Body of pancreas (tissue), 4 donors: Measurements from ENCODE around the gene LAP3. TPM values are rescaled to one million over a fixed set of nuclear protein-coding genes. Genes with fewer than 3 reads are reported as not detected.
"Not testable (repeated sequence)": the region's sequence is repeated elsewhere in the genome, so short reads cannot be mapped to it uniquely, and the experiment has no call there.

Source experiments
- ATAC-seq: fragments of 150-250 bp; one replicate; pipeline ENCODE4 v1.9.1; 2016
- DNase-seq, 4 donors: peaks; one replicate each; pipeline ENCODE4 v3.0.0-alpha.2; 2019
- H3K27ac ChIP-seq, 4 donors: fragments of 200-600 bp; sonication (generic); 1 replicate in 3 of 4; 2 replicates in 1 of 4; pipeline versions ENCODE4 v1.5.1 to v1.6.1; 2016 to 2019; ENCODE audit warnings: mild to moderate bottlenecking in 1 of 4, mixed read lengths in 1 of 4, moderate library complexity in 1 of 4
- H3K27me3 ChIP-seq, 2 donors: fragments of 200-600 bp; sonication (generic); one replicate each; pipeline ENCODE4 v1.6.0; 2016; ENCODE audit warnings: mild to moderate bottlenecking in 1 of 2
- H3K36me3 ChIP-seq, 2 donors: fragments of 200-600 bp; sonication (generic); replicated peaks in 1 of 2; 2 replicates each; pipeline ENCODE4 v1.5.1; 2016; ENCODE audit warnings: low read depth in 2 of 2; ENCODE audit not compliant: insufficient read depth in 1 of 2
- H3K4me1 ChIP-seq: fragments of 200-600 bp; sonication (generic); one replicate; pipeline ENCODE4 v1.6.0; 2016
- H3K4me3 ChIP-seq, 2 donors: fragments of 200-600 bp; sonication (generic); 1 replicate in 1 of 2; 2 replicates in 1 of 2; pipeline ENCODE4 v1.5.1; 2016 to 2019
- H3K9me3 ChIP-seq, 3 donors: fragments of 200-600 bp; sonication (generic); 1 replicate in 2 of 3; 2 replicates in 1 of 3; pipeline ENCODE4 v1.5.1; 2016
- CTCF ChIP-seq, 7 experiments: fragments of 450-650 bp in 4 of 7; fragments of 200-600 bp in 3 of 7; sonication (generic) in 3 of 7; IDR thresholded peaks; one replicate each; pipeline ENCODE4 v1.5.1; 2016 to 2019; ENCODE audit warnings: antibody characterized with exemption in 7 of 7
- POLR2A ChIP-seq, 3 donors: fragments of 450-650 bp; IDR thresholded peaks; one replicate each; pipeline ENCODE4 v1.6.1; 2016; ENCODE audit warnings: antibody characterized with exemption in 3 of 3, mild to moderate bottlenecking in 2 of 3
- WGBS, 2 donors: methylation state at CpG; one replicate each; pipeline ENCODE4 v1.1.5; 2017; 5-methylcytosine and 5-hydroxymethylcytosine counted together
- intact Hi-C: fragments of 100-400 bp; cut with DNase I; formaldehyde crosslinking; loops from one replicate; pipeline ENCODE4 v1.15.1; 2023
- total RNA-seq, 2 donors: library from RNA; depleted of rRNA; stranded (reverse); fragments of >200 nt; gene quantifications; one replicate each; pipeline ENCODE4 v1.1.0, GENCODE V29; 2016

The LAP3 gene
- total RNA-seq, 2 donors from 2014 or later = 28.0 to 28.8 TPM

GRCh38 chr4:17535242-17535641 lies 41.8 kb upstream of the LAP3 start:
- H3K4me1 ChIP-seq = no peaks in the 10 kb centered on the region
- 40 to 47% methylated on average over 4 of the region's 4 CpGs for WGBS, 2 donors
- ATAC-seq = peak; percentile 67
- no peak overlapping the region for H3K4me3 ChIP-seq
- H3K9me3 ChIP-seq = no peaks in the 10 kb centered on the region
- intact Hi-C loops = no loop called here
- H3K27ac ChIP-seq = no peak overlapping the region
- no peak for DNase-seq
- H3K27me3 ChIP-seq = no peaks in the 10 kb centered on the region
- TF ChIP-seq CTCF (IDR thresholded peaks at IDR 0.05) (no peak), POLR2A (IDR thresholded peaks at IDR 0.05) (no peak)
- no peaks in the 10 kb centered on the region for H3K36me3 ChIP-seq

- WGBS, 2 donors = 75 to 81% methylated on average over 3 of the region's 3 CpGs
- peak; percentile 74 for ATAC-seq
- Histone ChIP-seq H3K9me3 (no peaks in the 10 kb centered on the region), H3K4me1 (no peaks in the 10 kb centered on the region), H3K36me3 (no peaks in the 10 kb centered on the region), H3K27me3 (no peaks in the 10 kb centered on the region), H3K4me3 (no peak overlapping the region), H3K27ac (no peak overlapping the region)
- TF ChIP-seq POLR2A (IDR thresholded peaks at IDR 0.05) (no peak), CTCF (IDR thresholded peaks at IDR 0.05) (no peak)
- intact Hi-C loops = no loop called here
- peak; percentile 30 to 52 (median 36) for DNase-seq
Observed at GRCh38 chr4:17535906-17536305, 41.1 kb upstream of the LAP3 start.

GRCh38 chr4:17537060-17537459 lies 39.9 kb upstream of the LAP3 start:
- H3K27ac ChIP-seq, H3K9me3 ChIP-seq, H3K4me3 ChIP-seq, ATAC-seq, H3K27me3 ChIP-seq, DNase-seq, intact Hi-C loops, H3K36me3 ChIP-seq, H3K4me1 ChIP-seq: not testable (repeated sequence)
- whole genome bisulfite sequencing, 2 donors = 84 to 88% methylated on average over 6 of the region's 6 CpGs

- no peak for TF ChIP-seq CTCF (IDR thresholded peaks at IDR 0.05)
- TF ChIP-seq POLR2A (IDR thresholded peaks at IDR 0.05) = no peak
- H3K36me3 ChIP-seq = no peaks in the 10 kb centered on the region
- no peak overlapping the region for H3K4me3 ChIP-seq
- 15 to 22% methylated on average over 6 of the region's 6 CpGs for WGBS, 2 donors
- H3K9me3 ChIP-seq = no peaks in the 10 kb centered on the region
- peak overlapping the region in 2 of 4 donors; percentile 17 to 32 for H3K27ac ChIP-seq
- H3K4me1 ChIP-seq = no peaks in the 10 kb centered on the region
- ATAC-seq (no peak), DNase-seq (no peak)
- H3K27me3 ChIP-seq = no peaks in the 10 kb centered on the region
- intact Hi-C loops = no loop called here
Observed at GRCh38 chr4:17544205-17544604, 32.8 kb upstream of the LAP3 start.

GRCh38 chr4:17544831-17545234 lies 32.2 kb upstream of the LAP3 start:
- TF ChIP-seq CTCF (IDR thresholded peaks at IDR 0.05) = no peak
- no peak for TF ChIP-seq POLR2A (IDR thresholded peaks at IDR 0.05)
- Histone ChIP-seq H3K9me3 (no peaks in the 10 kb centered on the region), H3K27me3 (no peaks in the 10 kb centered on the region), H3K27ac (peak overlapping the region in 1 of 4 donors; percentile 32), H3K36me3 (no peaks in the 10 kb centered on the region), H3K4me1 (no peaks in the 10 kb centered on the region), H3K4me3 (no peak overlapping the region)
- no peak for ATAC-seq
- WGBS, 2 donors = 33 to 47% methylated on average over 3 of the region's 3 CpGs
- intact Hi-C loops = no loop called here
- DNase-seq = no peak
